ENCODE results near the gene SYNDIG1L.

SYNDIG1L gene

DNA sequence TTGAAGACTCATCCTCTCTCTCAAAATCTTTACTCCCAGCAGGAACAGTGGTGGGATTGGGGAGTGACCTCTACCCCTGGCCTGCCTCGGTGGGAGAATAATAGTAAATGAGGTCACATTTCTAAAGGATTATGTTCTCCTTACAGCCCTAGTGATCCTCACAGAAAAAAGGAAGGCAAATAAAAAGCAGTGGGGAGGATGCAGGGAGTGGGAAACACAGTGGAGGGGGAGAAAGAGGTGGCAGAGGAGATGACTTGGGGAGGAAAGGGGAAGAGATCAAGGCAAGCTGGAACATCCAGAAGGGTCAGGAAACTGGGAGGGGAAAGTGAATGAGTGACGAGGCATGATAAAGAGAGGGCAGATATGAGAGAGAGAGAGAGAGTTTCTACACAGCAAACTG lies 8.3 kb upstream of the SYNDIG1L start:
- no peak overlapping the region for H3K4me3 ChIP-seq (ENCODE audit: low read length)
- no peak for TF ChIP-seq CTCF (IDR thresholded peaks at IDR 0.05; ENCODE audit: insufficient read depth, low read depth, low read length, missing control alignments)
- DNase-seq (ENCODE audit: low read depth): no peak

GRCh38 chr14:74429991-74430390 lies 4.0 kb upstream of the SYNDIG1L start:
- no peak for TF ChIP-seq CTCF (IDR thresholded peaks at IDR 0.05; ENCODE audit: insufficient read depth, low read depth, low read length, missing control alignments)
- no peak for DNase-seq (ENCODE audit: low read depth)
- H3K4me3 ChIP-seq (ENCODE audit: low read length): no peak overlapping the region

DNA sequence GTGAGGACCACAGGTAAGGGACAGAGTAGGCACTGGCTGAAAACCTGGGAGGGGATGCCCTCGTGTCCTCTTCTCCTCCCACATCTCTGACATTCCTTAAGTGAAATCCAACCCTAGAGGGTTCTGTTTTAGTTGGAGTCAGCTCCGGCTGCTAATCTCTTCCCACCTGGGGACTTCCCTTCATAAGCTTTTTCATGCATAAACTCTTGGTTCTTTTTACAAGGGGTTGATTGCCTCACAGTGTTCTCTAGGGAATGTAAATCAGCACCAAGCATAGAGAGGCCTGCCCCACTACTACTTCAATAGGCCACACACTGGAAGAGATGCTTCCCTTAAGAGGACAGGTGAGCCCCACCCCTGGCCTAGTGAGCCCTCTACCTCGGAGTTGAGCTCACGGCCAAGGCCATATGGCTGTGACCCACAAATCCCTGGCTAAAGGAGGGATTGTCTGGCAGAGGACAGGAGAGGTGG lies 3.2 kb upstream of the SYNDIG1L start:
- TF ChIP-seq CTCF (IDR thresholded peaks at IDR 0.05; ENCODE audit: insufficient read depth, low read depth, low read length, missing control alignments): no peak
- no peak for DNase-seq (ENCODE audit: low read depth)
- no peak overlapping the region for H3K4me3 ChIP-seq (ENCODE audit: low read length)

- H3K4me3 ChIP-seq (ENCODE audit: low read length): no peak overlapping the region
- no peak for DNase-seq (ENCODE audit: low read depth)
- no peak for TF ChIP-seq CTCF (IDR thresholded peaks at IDR 0.05; ENCODE audit: insufficient read depth, low read depth, low read length, missing control alignments)
These were observed 1.6 kb upstream of the SYNDIG1L start for GRCh38 chr14:74427651-74428050.

DNA sequence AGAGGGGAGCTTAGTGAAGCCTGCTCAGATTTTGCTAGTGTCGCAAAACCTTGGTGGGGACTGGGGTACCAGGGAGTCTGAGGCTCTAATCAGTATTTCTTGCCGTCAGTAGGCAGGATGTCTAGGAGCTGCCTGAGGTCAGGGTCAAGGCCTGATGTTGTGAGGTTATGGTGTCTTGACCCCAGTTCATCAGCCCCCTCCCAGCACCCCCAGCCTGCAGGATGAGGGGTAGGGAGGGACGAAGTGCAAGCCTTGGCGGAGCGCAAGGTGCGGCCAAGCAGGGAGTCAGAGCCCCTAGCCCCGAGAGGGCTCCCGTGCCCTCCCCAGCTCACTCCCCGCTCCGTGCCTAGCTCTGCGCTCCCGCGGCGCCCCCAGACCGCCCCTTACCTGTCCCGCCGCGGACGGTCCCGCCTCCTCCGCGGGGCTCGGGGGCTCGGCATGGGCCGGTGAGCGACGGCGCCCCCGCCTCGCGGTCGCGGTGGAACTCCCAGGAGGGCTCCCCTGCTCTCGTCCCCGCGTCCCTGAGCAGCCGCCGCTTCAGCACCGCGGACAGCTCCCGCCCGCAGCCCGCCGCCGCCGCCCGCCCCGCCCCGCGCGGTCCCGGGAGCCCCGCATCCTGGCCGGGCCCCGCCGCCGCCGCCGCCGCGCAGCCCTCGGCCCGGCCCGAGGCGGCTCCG lies 347 bp downstream of the SYNDIG1L start:
- peak; percentile 13 for DNase-seq (ENCODE audit: low read depth)
- TF ChIP-seq CTCF (IDR thresholded peaks at IDR 0.05; ENCODE audit: insufficient read depth, low read depth, low read length, missing control alignments): no peak
- no peak overlapping the region for H3K4me3 ChIP-seq (ENCODE audit: low read length)

DNA sequence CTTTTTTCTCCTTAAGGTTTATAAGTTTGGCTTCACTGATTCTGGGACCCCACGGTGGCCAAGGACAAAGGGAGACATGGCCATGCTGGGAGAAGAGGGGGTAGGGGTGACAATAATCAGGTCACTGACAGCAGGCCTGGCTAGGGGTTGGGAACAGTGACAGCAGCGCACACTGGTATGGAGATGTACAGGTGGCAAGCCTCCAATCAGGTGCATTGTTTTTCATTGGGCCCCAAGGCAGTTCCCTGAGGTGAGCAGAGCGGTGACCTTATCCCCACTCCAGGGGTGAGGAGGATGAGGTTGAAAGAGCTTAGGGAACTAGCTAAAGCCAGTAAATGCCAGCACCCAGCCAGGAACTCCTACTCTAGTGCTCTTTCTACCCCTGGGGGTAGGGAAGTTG lies 1.4 kb downstream of the SYNDIG1L start:
- TF ChIP-seq CTCF (IDR thresholded peaks at IDR 0.05; ENCODE audit: insufficient read depth, low read depth, low read length, missing control alignments): no peak
- H3K4me3 ChIP-seq (ENCODE audit: low read length): no peak overlapping the region
- no peak for DNase-seq (ENCODE audit: low read depth)

DNA sequence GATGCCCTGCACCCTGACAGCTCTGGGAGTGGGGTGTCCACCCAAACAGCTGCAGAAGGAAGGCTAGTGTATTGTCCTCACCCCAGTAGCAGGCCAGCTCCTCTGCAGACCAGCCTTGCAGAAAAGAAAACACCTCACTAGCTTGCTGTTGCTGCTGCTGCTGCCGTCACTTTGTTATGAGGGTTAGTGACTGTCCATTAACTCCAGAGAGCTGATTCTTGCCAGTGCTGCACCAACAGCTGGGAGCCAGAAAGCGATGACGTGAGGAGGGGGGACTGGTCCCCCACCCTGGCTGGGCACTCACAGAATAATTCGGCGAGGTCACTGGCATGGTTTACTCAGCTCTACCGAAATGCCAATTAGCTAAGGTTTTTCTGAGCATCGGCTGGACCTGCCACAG lies 2.8 kb downstream of the SYNDIG1L start:
- DNase-seq (ENCODE audit: low read depth): no peak
- TF ChIP-seq CTCF (IDR thresholded peaks at IDR 0.05; ENCODE audit: insufficient read depth, low read depth, low read length, missing control alignments): no peak

More for the DNA sequence above, 2.8 kb downstream of the SYNDIG1L start:
- no peak overlapping the region for H3K4me3 ChIP-seq (ENCODE audit: low read length)

All from epithelial cell of esophagus (primary cell).